KMS-11 (cell line): ENCODE results near the gene SRSF6.

Experiments
- H2AFZ ChIP-seq: fragments of 200-600 bp; sonication (generic); 2 replicates; pipeline ENCODE4 v1.6.1; 2016; ENCODE audit warnings: antibody characterized with exemption, mixed run types, low read depth
- H3K27ac ChIP-seq: fragments of 200-600 bp; sonication (generic); 2 replicates; pipeline ENCODE4 v1.6.1; 2016; ENCODE audit warnings: mild to moderate bottlenecking, mixed run types
- H3K27me3 ChIP-seq: fragments of 200-600 bp; sonication (generic); 2 replicates; pipeline ENCODE4 v1.6.1; 2017; ENCODE audit warnings: mild to moderate bottlenecking, low read depth, mixed run types, moderate library complexity; ENCODE audit not compliant: insufficient read depth
- H3K36me3 ChIP-seq: fragments of 200-600 bp; sonication (generic); 2 replicates; pipeline ENCODE4 v1.6.1; 2017; ENCODE audit warnings: mild to moderate bottlenecking, mixed run types; ENCODE audit not compliant: insufficient read depth
- H3K4me1 ChIP-seq: fragments of 200-600 bp; sonication (generic); 2 replicates; pipeline ENCODE4 v1.6.1; 2016; ENCODE audit warnings: mild to moderate bottlenecking, low read depth, mixed run types; ENCODE audit not compliant: poor library complexity, severe bottlenecking
- H3K4me2 ChIP-seq: fragments of 200-600 bp; sonication (generic); 2 replicates; pipeline ENCODE4 v1.7.0; 2016; ENCODE audit warnings: mild to moderate bottlenecking, mixed run types
- H3K4me3 ChIP-seq: fragments of 200-600 bp; sonication (generic); IDR thresholded peaks from 2 replicates; pipeline ENCODE4 v1.6.1; 2017; ENCODE audit warnings: low read depth, low read length, mixed read lengths; ENCODE audit not compliant: insufficient read depth
- H3K79me2 ChIP-seq: fragments of 200-600 bp; sonication (generic); 2 replicates; pipeline ENCODE4 v1.6.1; 2016; ENCODE audit warnings: low read depth, mixed run types; ENCODE audit not compliant: insufficient read depth
- H3K9ac ChIP-seq: fragments of 200-600 bp; sonication (generic); 2 replicates; pipeline ENCODE4 v1.6.1; 2016; ENCODE audit warnings: mild to moderate bottlenecking, mixed run types
- H4K20me1 ChIP-seq: fragments of 200-600 bp; sonication (generic); 2 replicates; pipeline ENCODE4 v1.6.1; 2016; ENCODE audit warnings: mild to moderate bottlenecking, mixed run types; ENCODE audit not compliant: insufficient read depth
- CTCF ChIP-seq: fragments of 200-600 bp; sonication (generic); conservative IDR thresholded peaks from 2 replicates; pipeline ENCODE4 v1.6.1; 2017; ENCODE audit warnings: low read depth, mild to moderate bottlenecking, antibody characterized with exemption, low read length, moderate library complexity, mixed read lengths

SRSF6 gene

GRCh38 chr20:43467589-43467988 lies 9.9 kb downstream of the SRSF6 start:
- no peak overlapping the region for H3K4me2 ChIP-seq
- TF ChIP-seq CTCF, result no peak
- no peak overlapping the region for H2AFZ ChIP-seq
- peaks cover 5% of the 10 kb centered on the region; the same call in 1 of the 2 replicates for H3K79me2 ChIP-seq
- no peak overlapping the region for H3K27ac ChIP-seq
- H3K27me3 ChIP-seq, result no peaks in the 10 kb centered on the region
- H3K4me3 ChIP-seq, result no peak overlapping the region
- no peaks in the 10 kb centered on the region for H3K4me1 ChIP-seq
- no peak overlapping the region for H3K9ac ChIP-seq
- H4K20me1 ChIP-seq, result peaks cover 12% of the 10 kb centered on the region; the same call in 1 of the 2 replicates
- H3K36me3 ChIP-seq, result peaks cover 13% of the 10 kb centered on the region; the same call in 1 of the 2 replicates

DNA sequence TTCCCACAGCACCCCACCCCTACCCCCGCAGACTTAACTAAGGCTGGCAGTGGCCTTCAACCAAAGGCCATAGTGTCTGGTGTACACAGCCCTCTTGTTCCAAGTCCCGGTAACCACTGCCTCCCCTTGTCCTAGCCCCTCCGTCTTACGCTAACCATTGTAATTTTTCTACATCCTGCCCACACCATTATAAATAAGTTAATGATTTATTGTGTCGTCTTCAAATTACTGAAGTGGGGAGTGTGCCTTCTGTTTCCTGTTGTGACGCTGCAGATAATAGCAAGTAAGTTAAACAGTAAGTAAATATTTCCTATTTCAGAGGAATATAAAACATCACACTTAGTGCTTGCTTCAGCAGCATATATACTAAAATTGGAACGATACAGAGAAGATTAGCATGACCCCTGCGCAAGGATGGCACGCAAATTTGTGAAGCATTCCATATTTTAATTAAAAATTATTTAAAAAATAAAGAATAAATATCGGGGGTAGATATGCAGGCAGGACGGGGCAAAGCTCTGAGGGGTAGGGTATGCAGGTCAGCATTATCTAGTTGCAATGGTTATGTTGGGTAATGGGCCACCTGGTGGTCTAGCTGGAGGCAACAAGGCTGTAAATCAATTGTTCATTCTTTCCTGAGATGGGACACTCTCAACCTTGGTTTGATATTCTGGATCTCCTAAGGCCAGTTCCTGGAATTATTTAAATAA lies 15.1 kb downstream of the SRSF6 start:
- H3K27ac ChIP-seq, result no peak overlapping the region
- H3K4me2 ChIP-seq, result no peak overlapping the region
- no peaks in the 10 kb centered on the region for H3K79me2 ChIP-seq
- H3K4me1 ChIP-seq, result no peaks in the 10 kb centered on the region
- H2AFZ ChIP-seq, result no peak overlapping the region
- H4K20me1 ChIP-seq, result no peaks in the 10 kb centered on the region
- H3K4me3 ChIP-seq, result no peak overlapping the region
- H3K9ac ChIP-seq, result no peak overlapping the region
- TF ChIP-seq CTCF, result no peak
- H3K27me3 ChIP-seq, result no peaks in the 10 kb centered on the region
- no peaks in the 10 kb centered on the region for H3K36me3 ChIP-seq

DNA sequence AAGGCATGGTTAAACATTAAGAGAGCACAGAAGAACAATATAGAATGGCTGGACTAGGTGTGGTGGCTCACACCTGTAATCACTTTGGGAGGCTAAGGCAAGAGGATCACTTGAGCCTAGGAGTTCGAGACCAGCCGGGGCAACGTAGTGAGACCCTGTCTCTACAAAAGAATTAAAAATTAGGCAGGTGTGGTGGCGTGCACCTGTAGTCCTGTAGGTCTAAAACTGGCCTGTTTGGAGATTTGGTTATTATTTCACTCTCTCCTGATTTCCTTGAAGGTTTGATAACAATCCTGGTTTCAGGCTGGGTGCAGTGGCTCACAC lies 15.6 kb downstream of the SRSF6 start:
- no peak for TF ChIP-seq CTCF
- no peaks in the 10 kb centered on the region for H3K27me3 ChIP-seq
- no peaks in the 10 kb centered on the region for H4K20me1 ChIP-seq
- H3K4me2 ChIP-seq, result no peak overlapping the region
- no peaks in the 10 kb centered on the region for H3K4me1 ChIP-seq
- no peak overlapping the region for H3K4me3 ChIP-seq
- no peak overlapping the region for H3K9ac ChIP-seq
- H2AFZ ChIP-seq, result no peak overlapping the region
- H3K36me3 ChIP-seq, result no peaks in the 10 kb centered on the region
- H3K27ac ChIP-seq, result no peak overlapping the region
- H3K79me2 ChIP-seq, result no peaks in the 10 kb centered on the region

GRCh38 chr20:43477193-43477592 lies 19.5 kb downstream of the SRSF6 start:
- no peak overlapping the region for H2AFZ ChIP-seq
- H3K36me3 ChIP-seq, result no peaks in the 10 kb centered on the region
- no peaks in the 10 kb centered on the region for H3K27me3 ChIP-seq
- no peaks in the 10 kb centered on the region for H4K20me1 ChIP-seq
- H3K4me1 ChIP-seq, result no peaks in the 10 kb centered on the region
- H3K4me3 ChIP-seq, result no peak overlapping the region
- no peak for TF ChIP-seq CTCF
- no peak overlapping the region for H3K9ac ChIP-seq
- H3K4me2 ChIP-seq, result no peak overlapping the region
- H3K79me2 ChIP-seq, result no peaks in the 10 kb centered on the region
- no peak overlapping the region for H3K27ac ChIP-seq
